K562 (cell line): ENCODE results near the gene PIP5KL1. TPM values are rescaled to one million over a fixed set of nuclear protein-coding genes. Genes with fewer than 3 reads are reported as not detected.

Source experiments
- ATAC-seq: fragments of 200-7000 bp; cut with Tn5 transposase; 3 replicates; pipeline ENCODE4 v1.9.1; 2020; ENCODE audit warnings: moderate library complexity
- BruUV-seq: library from RNA; stranded (reverse); fragments of 400-500 nt; replicated peaks from 2 replicates; lab custom pipeline; 2021; lab: Mats Ljungman, UMichigan
- CTCF ChIA-PET: fragments of 300-600 bp; formaldehyde crosslinking; extraction: SDS; loops from one replicate; lab custom pipeline; 2021; ENCODE audit warnings: low intra/inter-chr PET ratio; lab: Yijun Ruan, JAX
- POLR2A ChIA-PET: fragments of 300-600, 350-650 bp; sonication (Branson Sonifier 250); formaldehyde crosslinking; extraction: SDS; loops from one replicate; lab custom pipeline; 2021; ENCODE audit warnings: antibody characterized with exemption, inconsistent platforms; lab: Yijun Ruan, JAX
- DNase-seq, 4 experiments: peaks; one replicate each; pipeline versions ENCODE4 v3.0.0 to v3.0.0-alpha.2; 2011 to 2018; ENCODE audit warnings: low spot score in 3 of 4, mixed read lengths in 3 of 4; ENCODE audit errors: extremely low read depth in 1 of 4
- FAIRE-seq: peaks from 2 replicates; lab custom pipeline; 2011; peaks lifted over from hg19 to GRCh38; lab: Jason Lieb, UNC
- H2AFZ ChIP-seq: 2 replicates; pipeline ENCODE4 v1.6.0; 2011; ENCODE audit warnings: low read depth, low read length, control low read depth, inconsistent platforms
- H3K27ac ChIP-seq: fragments of 200-600 bp; 3 replicates; pipeline ENCODE4 v1.8.0; 2011; ENCODE audit warnings: low read depth, mild to moderate bottlenecking, control low read depth, inconsistent platforms, low read length, moderate library complexity, mixed read lengths; ENCODE audit errors: extremely low read depth
- H3K27me3 ChIP-seq, 2 experiments: fragments of 300-600 bp in 1 of 2; 2 replicates in 1 of 2; 3 replicates in 1 of 2; pipeline versions ENCODE4 v1.6.0 to v1.8.0; 2011; ENCODE audit warnings: inconsistent platforms in 2 of 2, low read length in 2 of 2, mild to moderate bottlenecking in 1 of 2, mixed read lengths in 1 of 2, moderate library complexity in 1 of 2; ENCODE audit not compliant: control insufficient read depth in 2 of 2, insufficient read depth in 2 of 2
- H3K36me3 ChIP-seq: fragments of 300-600 bp; 3 replicates; pipeline ENCODE4 v1.8.0; 2011; ENCODE audit warnings: mild to moderate bottlenecking, low read length, inconsistent platforms; ENCODE audit not compliant: control insufficient read depth, insufficient read depth
- H3K4me1 ChIP-seq, 2 experiments: fragments of 200-600 bp in 1 of 2; replicated peaks in 1 of 2; 2 replicates in 1 of 2; 3 replicates in 1 of 2; pipeline versions ENCODE4 v1.5.1 to v1.8.0; 2011; ENCODE audit warnings: inconsistent platforms in 2 of 2, low read length in 2 of 2, mild to moderate bottlenecking in 1 of 2, mixed read lengths in 1 of 2, moderate library complexity in 1 of 2; ENCODE audit not compliant: control insufficient read depth in 2 of 2, insufficient read depth in 2 of 2
- H3K4me2 ChIP-seq: 2 replicates; pipeline ENCODE4 v1.6.1; 2011; ENCODE audit warnings: low read length, control low read depth, inconsistent platforms, mixed read lengths; ENCODE audit not compliant: insufficient read depth
- H3K4me3 ChIP-seq: fragments of 200-600 bp; sonication (generic), shearing (Covaris generic); 2 replicates; pipeline ENCODE4 v1.5.1; 2016; ENCODE audit warnings: control low read depth, inconsistent platforms
- H3K79me2 ChIP-seq: fragments of 200-600 bp; 3 replicates; pipeline ENCODE4 v1.8.0; 2011; ENCODE audit warnings: low read length, inconsistent platforms; ENCODE audit not compliant: control insufficient read depth, insufficient read depth
- H3K9ac ChIP-seq, 2 experiments: 2 replicates each; pipeline versions ENCODE4 v1.6.0 to v1.6.1; 2011; ENCODE audit warnings: low read depth in 2 of 2, low read length in 2 of 2, control low read depth in 1 of 2, inconsistent platforms in 1 of 2, mild to moderate bottlenecking in 1 of 2, mixed read lengths in 1 of 2; ENCODE audit not compliant: insufficient read depth in 1 of 2
- H3K9me1 ChIP-seq: one replicate; pipeline ENCODE4 v1.6.0; 2011; ENCODE audit warnings: inconsistent platforms, mild to moderate bottlenecking, low read length, moderate library complexity; ENCODE audit not compliant: control insufficient read depth, insufficient read depth
- H3K9me3 ChIP-seq: replicated peaks from 2 replicates; pipeline ENCODE4 v1.5.1; 2011; ENCODE audit warnings: low read depth, low read length, inconsistent platforms; ENCODE audit not compliant: control insufficient read depth, insufficient read depth
- H4K20me1 ChIP-seq: replicated peaks from 2 replicates; pipeline ENCODE4 v1.6.1; 2011; ENCODE audit warnings: low read length, inconsistent platforms, mixed read lengths; ENCODE audit not compliant: control insufficient read depth, insufficient read depth
- ATF6 ChIP-seq: sonication (generic); formaldehyde crosslinking; IDR thresholded peaks from 2 replicates; pipeline ENCODE4 v1.4.0; 2020; ENCODE audit warnings: mild to moderate bottlenecking, missing genetic modification reagents
- CTBP1 ChIP-seq: fragments of 450-650 bp; IDR thresholded peaks from 2 replicates; pipeline ENCODE4 v1.6.1; 2016; ENCODE audit warnings: borderline replicate concordance
- FOXK2 ChIP-seq, 2 experiments: fragments of 450-650 bp; IDR thresholded peaks in 1 of 2; conservative IDR thresholded peaks in 1 of 2; 2 replicates each; pipeline ENCODE4 v1.6.1; 2016; ENCODE audit warnings: low read depth in 2 of 2, mild to moderate bottlenecking in 1 of 2
- HDAC3 ChIP-seq: fragments of 450-650 bp; IDR thresholded peaks from 2 replicates; pipeline ENCODE4 v1.6.1; 2018; ENCODE audit warnings: borderline replicate concordance, mild to moderate bottlenecking, moderate library complexity; ENCODE audit not compliant: partially characterized antibody
- KLF13 ChIP-seq: fragments of 450-650 bp; IDR thresholded peaks from 2 replicates; pipeline ENCODE4 v1.6.1; 2016; ENCODE audit warnings: missing genetic modification characterization, low read depth, mild to moderate bottlenecking, missing compliant biosample characterization, moderate library complexity, borderline replicate concordance
- NR2C2 ChIP-seq, 2 experiments: fragments of 200-800 bp in 1 of 2; sonication (Bioruptor generic) in 1 of 2; sonication (generic) in 1 of 2; formaldehyde crosslinking in 1 of 2; IDR thresholded peaks; 2 replicates each; pipeline versions ENCODE4 v1.6.1 to v1.8.0; 2016 to 2022; ENCODE audit warnings: mild to moderate bottlenecking in 1 of 2, missing compliant biosample characterization in 1 of 2, missing genetic modification characterization in 1 of 2, missing genetic modification reagents in 1 of 2
- PKNOX1 ChIP-seq: fragments of 450-650 bp; IDR thresholded peaks from 2 replicates; pipeline ENCODE4 v1.6.1; 2016
- RBM14 ChIP-seq: fragments of 200-400 bp; formaldehyde crosslinking; IDR thresholded peaks from 2 replicates; pipeline ENCODE4 v1.6.1; 2018; ENCODE audit warnings: low read depth, mild to moderate bottlenecking, low read length, moderate library complexity, borderline replicate concordance; ENCODE audit not compliant: insufficient read depth
- RBM34 ChIP-seq: fragments of 200-400 bp; formaldehyde crosslinking; IDR thresholded peaks from 2 replicates; pipeline ENCODE4 v1.6.1; 2018; ENCODE audit warnings: low read length, borderline replicate concordance; ENCODE audit not compliant: insufficient read depth
- ZKSCAN1 ChIP-seq: fragments of 150-350 bp; IDR thresholded peaks from 2 replicates; pipeline ENCODE4 v1.6.1; 2016; ENCODE audit warnings: low read depth, low read length
- ZNF512 ChIP-seq: IDR thresholded peaks from 2 replicates; pipeline ENCODE4 v1.6.1; 2016; ENCODE audit warnings: missing genetic modification characterization, missing compliant biosample characterization
- WGBS: fragments of 100-300 bp; shearing (Covaris generic); methylation state at CpG from one replicate; pipeline ENCODE4 v1.1.6; 2016; ENCODE audit warnings: low coverage, mixed read lengths; ENCODE audit not compliant: insufficient coverage; ENCODE audit errors: missing lambda C conversion rate; 5-methylcytosine and 5-hydroxymethylcytosine counted together
- in situ Hi-C: fragments of 300-500 bp; cut with MboI; formaldehyde crosslinking; loops from 4 replicates; pipeline ENCODE4 v1.15.0; 2018; ENCODE audit warnings: inconsistent platforms, mixed read lengths
- intact Hi-C: fragments of 100-400 bp; cut with micrococcal nuclease; formaldehyde crosslinking; loops from 2 replicates; pipeline ENCODE4 v1.14.2; 2022
- polyA plus RNA-seq, 8 experiments: library from polyadenylated mRNA; depleted of rRNA in 4 of 8; stranded (reverse) in 5 of 8; unstranded in 3 of 8; fragments of >200 nt; fragmentation: Nextera tagmentation in 2 of 8; fragmentation: Illumina TruSeq in 1 of 8; extraction: Ambion mirVana in 2 of 8; extraction: Trizol in 1 of 8; gene quantifications; 2 replicates each; pipeline versions ENCODE4 v1.2.1 to v1.2.3, GENCODE V29; 2011 to 2014; ENCODE audit warnings: inconsistent platforms in 1 of 8, missing spikeins in 1 of 8
- total RNA-seq, 7 experiments: library from RNA; depleted of rRNA in 6 of 7; stranded (reverse); fragments of >200 nt in 6 of 7; fragmentation: Illumina TruSeq in 2 of 7; extraction: Trizol in 2 of 7; gene quantifications; 2 replicates each; pipeline versions ENCODE4 v1.2.1 to v1.2.3, GENCODE V29; 2011 to 2021; ENCODE audit warnings: low replicate concordance in 1 of 7

Gene PIP5KL1
- total and polyA plus RNA-seq, 9 of the 15 experiments (the other 6 are each of a cell fraction or from before 2014, with no cell fraction given) = 0.18 to 4.8 (median 1.2) TPM

GRCh38 chr9:127898433-127899127 is 32.0 kb downstream of the PIP5KL1 start (continued):
- TF ChIP-seq ATF6 (CRISPR knock-in tag) (no peak), KLF13 (tag) (no peak), ZKSCAN1 (no peak), RBM14 (no peak), RBM34 (no peak)

DNA sequence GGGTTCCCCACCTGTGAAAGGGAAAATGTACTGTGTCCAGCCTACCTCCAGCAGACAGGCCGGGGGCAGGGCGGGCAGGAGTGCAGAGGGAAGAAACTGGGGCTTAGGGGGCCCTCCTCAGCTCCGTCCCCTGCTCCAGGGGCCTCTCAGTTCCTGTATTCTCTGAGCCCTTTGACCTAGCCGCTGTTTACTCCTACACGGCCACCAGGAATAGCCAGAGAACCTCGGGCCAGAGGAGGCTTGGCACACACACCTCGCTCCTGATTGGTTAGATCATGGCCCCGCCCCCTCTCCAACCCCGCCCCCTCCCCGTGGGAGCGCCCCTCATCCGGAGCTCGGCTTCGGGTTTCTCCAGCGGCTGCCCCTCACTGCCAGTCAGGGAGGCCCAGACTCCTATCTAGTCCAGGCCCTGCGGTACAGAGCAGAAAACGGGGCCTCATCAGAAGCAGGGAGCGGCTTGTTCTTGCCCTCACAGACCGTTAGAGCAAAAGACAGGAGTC is 33.3 kb downstream of the PIP5KL1 start:
- Histone ChIP-seq H3K9me1 (no peaks in the 10 kb centered on the region), H4K20me1 (no peaks in the 10 kb centered on the region; the same call in 1 of the 2 replicates), H3K79me2 (peaks cover 27% of the 10 kb centered on the region), H3K4me1 (peaks cover 11 to 42% of the 10 kb centered on the region in 2 experiments), H3K4me2 (peak overlapping the region; percentile 51), H3K36me3 (peaks cover 49% of the 10 kb centered on the region), H3K9me3 (peaks cover 4% of the 10 kb centered on the region), H3K9ac (peak overlapping the region in 1 of 2 experiments; percentile 84; a peak in 2 of 4 replicates), H3K4me3 (peak overlapping the region; percentile 14; the same call in 1 of the 2 replicates), H3K27me3 (no peaks in the 10 kb centered on the region), H3K27ac (peak overlapping the region; percentile 58), H2AFZ (no peak overlapping the region)
- ChIA-PET CTCF (interaction anchor here (0.8 kb wide), 1 partner anchor 38 kb away, joined by 4 read pairs; no protein-coding TSS in a partner anchor), POLR2A (interaction anchor here (0.6 to 2.9 kb wide), 9 partner anchors 9 to 156 kb away, joined by 3 to 12 read pairs (median 4); no protein-coding TSS in a partner anchor)
- ATAC-seq (peak; percentile 83), DNase-seq (peak; percentile 85 to 95 (median 94)), FAIRE-seq (peak; percentile 84)
- no TSS peak for BruUV-seq
- in situ Hi-C loops (no loop called here), intact Hi-C loops (loop anchor here (2.0 kb wide), 1 partner anchor 20 kb away; the partner anchor contains the start of gene ST6GALNAC4)
- WGBS = 11% methylated on average over 5 of the region's 19 CpGs
- TF ChIP-seq CTBP1 = no peak
- TF ChIP-seq ZNF512 (tag) = no peak
- TF ChIP-seq HDAC3 = no peak
- TF ChIP-seq NR2C2 (CRISPR knock-in tag; IDR thresholded peaks at IDR 0.05) = no peak
- TF ChIP-seq NR2C2 (tag; IDR thresholded peaks at IDR 0.05) = peak; percentile 72
- 0 out of 4 replicates have a peak, but pooled peaks of 1 of the 2 experiments have one; percentile 25 for TF ChIP-seq FOXK2 (conservative IDR thresholded peaks at IDR 0.05 in 1 of 2, IDR thresholded peaks at IDR 0.05 in 1 of 2; ENCODE audit: low read depth in 2 of 2)
- peak; percentile 32; the same call in 1 of the 2 replicates for TF ChIP-seq PKNOX1
